PC-9 (cell line): ENCODE data around the gene GNAQ.

Experiments used
- CTCF ChIP-seq: fragments of 200-600 bp; sonication (generic); conservative IDR thresholded peaks from 2 replicates; pipeline ENCODE4 v1.6.1; 2017; ENCODE audit warnings: mixed run types, antibody characterized with exemption, mild to moderate bottlenecking, moderate library complexity
- EZH2 ChIP-seq: fragments of 200-600 bp; sonication (generic); IDR thresholded peaks from 2 replicates; pipeline ENCODE4 v1.8.0; 2017; ENCODE audit warnings: antibody characterized with exemption, low read depth

GRCh38 chr9:77996696-77997095 lies 34.9 kb downstream of the GNAQ start:
- TF ChIP-seq CTCF = no peak
- no peak for TF ChIP-seq EZH2
